Fibroblast of skin of right biceps (primary cell): Measurements from ENCODE around the gene AURKA.
A peak's percentile ranks its signal among the peaks of the same experiment; 100 is the strongest.

ENCODE experiments used
- DNase-seq: peaks from one replicate; pipeline ENCODE4 v3.0.0-alpha.2; 2013

The AURKA gene

DNA sequence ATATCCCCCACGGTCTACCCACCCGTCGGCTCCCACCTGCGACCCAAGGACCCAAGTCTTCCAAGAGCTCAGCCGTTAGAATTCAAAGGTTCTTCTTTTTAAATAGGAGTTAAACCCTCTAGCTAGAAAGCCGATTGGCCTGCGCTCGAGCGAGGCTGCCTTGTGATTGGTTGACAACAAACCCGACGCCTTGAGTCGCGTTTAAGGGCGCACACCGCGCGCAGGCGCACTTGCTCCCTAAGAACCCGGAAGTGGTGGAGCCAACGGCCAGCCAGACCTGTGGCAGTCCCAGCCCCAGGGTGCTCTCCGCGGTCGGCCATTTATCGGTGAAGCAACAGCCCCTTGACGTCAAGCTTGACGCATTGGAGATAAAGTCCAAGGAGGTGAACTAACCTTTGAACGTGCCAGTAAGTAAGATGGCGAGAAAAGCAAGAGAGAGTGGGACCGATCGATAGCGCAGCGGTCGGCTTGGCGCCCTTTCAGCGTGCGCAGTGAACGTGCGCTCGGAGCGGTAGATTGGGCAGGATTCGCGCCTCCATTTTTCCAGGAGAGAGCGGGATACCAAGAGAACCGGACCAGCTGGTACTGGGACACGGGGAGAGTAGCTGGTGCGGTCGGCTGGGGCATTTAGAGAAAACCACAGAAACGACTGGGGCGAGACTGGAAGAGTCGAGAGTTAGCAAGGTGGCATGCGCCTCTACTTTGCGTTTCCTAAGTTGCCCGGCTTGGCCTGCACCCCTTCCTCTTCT is at the start of gene AURKA, which contains the start of gene CSTF1:
Gene AURKA, minus strand, starts transcription at position 84 of the 749 bp plus-strand sequence. CDS start 4,018 bp downstream, outside the sequence.
Gene CSTF1, plus strand, starts transcription at position 514 of the 749 bp plus-strand sequence. CDS start 2,908 bp downstream, outside the sequence.
- peak; percentile 99 for DNase-seq

DNA sequence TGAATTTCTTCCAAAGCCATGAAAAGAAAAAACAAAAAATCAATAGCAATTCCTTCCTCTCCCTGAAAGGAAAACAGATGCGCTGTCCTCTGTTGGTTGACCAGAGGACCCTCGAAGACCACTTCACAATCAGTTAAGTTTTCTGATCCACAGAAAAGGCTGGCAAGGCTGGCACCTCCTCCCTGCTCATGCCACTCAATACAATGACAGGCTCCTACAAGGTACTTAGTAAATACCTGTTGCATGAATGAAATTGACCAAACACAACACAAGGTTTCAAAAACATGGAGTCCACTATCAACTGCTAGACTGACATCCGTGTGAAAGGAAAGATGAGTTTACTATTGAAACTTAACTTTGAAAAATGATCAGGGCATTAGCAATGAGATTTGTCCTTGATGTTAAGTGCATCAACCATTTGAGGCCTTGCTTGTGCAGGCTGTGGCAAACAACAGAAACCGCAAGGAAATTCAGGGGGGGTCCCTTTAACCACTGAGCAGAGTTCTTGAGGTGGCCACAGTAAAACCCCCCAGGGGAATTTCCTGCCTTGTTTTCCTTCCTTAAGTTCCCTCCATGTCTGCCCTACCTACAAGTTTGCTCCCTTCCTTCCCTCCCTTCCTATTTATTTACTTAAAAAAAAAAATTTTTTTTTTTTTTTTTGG is 48.5 kb upstream of the AURKA start:
- peak; percentile 45 for DNase-seq

DNA sequence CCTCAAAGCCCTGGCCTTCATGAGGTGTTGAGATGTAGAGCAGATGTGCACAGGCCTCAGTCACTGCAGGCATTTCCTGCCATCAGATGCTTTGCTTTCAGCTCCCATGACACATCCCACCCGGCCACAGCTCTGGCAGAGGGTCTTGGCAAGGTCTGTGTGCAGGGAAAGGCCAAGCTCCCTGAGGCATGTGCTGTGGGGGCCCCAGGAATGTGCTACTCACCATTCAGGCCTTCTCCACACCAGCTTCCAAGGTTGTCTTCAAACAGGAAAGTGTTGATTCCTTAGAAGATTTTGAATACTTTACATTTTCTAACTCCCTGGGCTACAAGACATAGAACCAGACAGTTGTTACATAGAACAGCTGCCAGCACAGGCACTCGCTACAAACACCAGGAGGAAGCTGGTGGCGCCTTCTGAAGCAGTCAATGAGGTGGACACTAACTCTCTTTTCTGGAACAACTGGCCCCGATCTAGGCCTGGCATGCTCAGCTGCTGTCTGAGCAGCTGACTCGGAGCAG is 47.8 kb upstream of the AURKA start:
- peak; percentile 100 for DNase-seq

DNA sequence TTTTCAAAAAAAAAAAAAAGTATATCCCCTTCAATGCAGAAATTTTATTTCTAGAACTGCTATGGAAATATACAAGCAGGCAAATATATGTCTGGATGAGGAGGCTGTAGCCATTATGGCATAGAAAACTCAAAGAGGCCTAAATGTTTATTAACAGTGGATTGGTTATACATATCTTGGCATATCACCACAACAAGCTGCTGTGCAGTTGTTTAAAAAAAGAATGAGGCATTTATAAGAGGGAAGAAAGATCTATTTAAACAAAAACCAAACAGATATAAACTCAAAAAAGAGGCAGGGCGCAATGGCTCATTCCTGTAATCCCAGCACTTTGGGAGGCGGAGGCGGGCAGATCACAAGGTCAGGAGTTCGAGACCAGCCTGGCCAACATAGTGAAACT is 46.3 kb upstream of the AURKA start:
- no peak for DNase-seq

DNA sequence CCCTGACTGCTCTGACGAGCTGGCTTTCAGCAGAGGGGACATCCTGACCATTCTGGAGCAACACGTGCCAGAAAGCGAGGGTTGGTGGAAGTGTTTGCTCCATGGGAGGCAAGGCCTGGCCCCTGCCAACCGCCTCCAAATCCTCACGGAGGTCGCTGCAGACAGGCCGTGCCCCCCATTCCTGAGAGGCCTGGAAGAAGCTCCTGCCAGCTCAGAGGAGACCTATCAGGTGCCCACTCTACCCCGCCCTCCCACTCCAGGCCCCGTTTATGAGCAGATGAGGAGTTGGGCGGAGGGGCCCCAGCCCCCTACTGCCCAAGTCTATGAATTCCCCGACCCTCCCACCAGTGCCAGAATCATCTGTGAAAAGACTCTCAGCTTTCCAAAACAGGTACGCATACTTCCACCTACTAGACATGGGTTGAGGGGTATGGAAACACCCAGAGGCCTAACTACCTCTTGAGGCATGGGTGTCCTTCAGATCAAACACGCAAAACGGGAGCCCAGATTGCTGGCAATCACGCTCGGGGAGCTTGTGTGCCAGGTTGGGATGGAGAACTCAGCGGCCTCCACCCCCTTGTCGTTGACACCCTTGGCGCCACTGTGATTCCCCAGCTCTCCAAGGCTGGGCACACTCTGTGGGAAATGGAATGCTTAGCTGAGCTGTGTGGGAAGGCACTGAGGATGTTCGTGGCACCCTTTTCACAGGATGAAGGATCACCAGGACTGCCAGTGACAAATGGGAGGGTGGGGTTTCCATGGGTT is 45.4 kb upstream of the AURKA start:
- no peak for DNase-seq

DNA sequence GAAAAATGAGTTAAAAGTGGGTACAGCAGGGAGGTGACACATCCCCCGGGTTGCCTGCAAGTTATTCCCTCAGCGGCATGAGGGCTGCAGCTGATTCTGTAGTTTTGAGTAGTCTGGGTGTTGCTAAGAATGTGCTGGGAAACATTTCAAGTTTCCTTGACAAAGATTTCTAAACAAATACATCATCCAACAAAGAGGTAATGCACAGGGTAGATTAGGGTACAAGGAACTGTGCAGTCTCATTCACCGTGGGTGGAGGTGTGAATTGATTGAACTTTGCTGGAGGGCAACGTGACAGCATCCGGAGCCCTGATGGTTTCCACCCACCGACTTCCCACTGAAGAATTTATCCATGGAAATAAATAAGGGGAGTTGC is 41.9 kb upstream of the AURKA start:
- DNase-seq, result peak; percentile 76

DNA sequence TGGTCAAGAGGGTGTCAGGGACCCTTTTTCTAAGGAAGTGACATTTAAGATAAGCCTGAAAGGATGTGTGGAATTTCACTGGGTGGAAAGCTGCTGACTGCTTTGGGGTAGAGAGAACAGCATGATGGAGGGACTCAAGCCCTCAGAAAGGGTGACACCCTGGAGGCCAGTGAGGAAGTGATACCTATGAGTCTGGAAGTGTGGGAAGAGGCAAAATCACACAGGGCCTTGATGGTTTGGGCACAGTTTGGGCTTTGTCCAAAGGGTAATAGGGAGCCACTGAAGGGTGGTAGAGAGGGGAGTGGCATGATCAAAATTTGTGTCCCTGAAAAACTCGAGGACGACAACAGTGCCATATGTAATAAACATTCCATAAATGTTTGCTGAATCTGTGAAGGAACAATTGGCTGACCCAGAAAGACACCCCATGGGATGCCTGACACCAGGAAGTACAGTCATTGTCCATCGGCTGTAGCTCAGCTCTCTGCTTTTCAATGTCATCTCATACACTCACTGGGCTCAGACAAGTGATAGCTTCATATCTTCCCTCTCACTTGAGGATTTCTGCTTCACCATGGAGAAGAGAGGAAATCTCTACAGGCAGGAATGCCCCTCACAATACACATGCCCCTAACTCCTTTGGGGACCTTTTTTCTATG is 41.3 kb upstream of the AURKA start:
- peak; percentile 45 for DNase-seq

DNA sequence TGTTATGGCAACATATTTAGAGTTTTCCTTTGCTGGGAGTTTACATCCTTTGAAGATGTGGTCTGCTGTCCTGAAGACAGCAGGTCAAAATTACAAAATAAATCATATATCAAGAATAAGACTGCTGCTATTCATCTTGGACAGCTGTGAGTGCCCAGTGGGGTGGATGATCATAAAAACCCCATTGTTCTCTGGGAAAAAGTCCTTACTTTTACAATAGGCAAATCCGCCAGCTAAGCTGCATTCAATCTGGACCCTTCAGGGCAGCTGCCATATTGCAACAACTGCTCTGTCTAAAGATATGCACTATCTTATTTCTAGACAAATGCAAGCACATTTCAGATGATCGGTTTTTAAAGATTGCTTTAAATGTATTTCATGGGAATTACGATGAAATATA is 39.5 kb upstream of the AURKA start:
- no peak for DNase-seq

DNA sequence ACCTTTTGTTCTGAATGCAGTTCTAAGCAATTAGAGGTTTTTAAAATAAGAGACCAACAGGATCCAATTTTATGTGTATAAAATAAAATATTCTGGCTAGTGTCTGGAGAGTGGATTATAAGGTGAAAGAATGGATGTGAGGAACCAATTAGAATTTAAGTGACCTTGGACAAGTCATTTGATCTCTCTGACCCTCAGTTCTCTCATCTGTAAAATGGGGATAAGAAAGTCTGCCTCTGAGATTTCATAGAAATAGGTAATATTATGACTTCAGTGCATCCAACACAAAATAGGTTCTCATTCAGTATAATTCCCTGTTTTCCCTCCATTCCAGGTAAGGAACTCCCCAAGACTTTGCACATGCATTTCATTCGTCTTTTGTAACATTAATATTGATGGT is 38.9 kb upstream of the AURKA start:
- DNase-seq, result no peak

DNA sequence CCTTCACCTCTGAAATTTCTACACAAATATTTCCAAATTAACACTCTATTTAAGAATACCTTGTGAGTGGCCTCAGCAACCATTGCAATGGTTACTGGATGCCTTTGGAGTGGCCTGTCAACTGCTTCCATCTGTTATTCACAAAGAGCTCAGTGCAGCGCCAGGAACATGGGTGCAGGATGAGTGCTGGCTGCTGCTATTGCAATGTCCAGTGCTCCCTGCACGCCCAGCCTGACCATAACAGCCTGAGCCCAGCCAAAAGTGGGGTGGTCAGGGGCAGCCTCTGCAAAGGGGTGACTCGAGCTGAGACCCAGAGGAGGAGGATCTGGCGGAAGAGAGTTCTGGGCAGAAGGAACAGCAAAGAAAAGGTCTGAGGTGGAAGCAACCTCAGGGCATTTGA is 38.4 kb upstream of the AURKA start:
- DNase-seq, result no peak

DNA sequence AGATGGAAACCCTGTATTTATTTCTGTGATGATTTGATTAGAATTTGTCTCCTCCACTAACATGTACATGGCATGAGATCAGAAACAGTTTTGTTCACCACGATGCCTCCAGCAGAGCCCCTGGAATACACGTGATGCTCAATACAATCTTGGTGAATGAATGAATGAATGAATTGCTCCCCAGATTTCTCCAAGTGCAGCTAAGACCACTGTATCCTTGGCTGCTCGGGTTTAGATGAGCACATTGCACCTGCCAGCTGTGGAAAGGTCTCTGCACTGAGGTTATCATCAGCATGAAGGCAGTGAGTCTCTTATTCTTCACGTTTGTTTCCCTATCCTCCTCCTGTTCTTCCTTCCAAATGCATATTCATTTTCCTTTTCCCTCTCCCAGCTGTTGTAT is 37.9 kb upstream of the AURKA start:
- no peak for DNase-seq

DNA sequence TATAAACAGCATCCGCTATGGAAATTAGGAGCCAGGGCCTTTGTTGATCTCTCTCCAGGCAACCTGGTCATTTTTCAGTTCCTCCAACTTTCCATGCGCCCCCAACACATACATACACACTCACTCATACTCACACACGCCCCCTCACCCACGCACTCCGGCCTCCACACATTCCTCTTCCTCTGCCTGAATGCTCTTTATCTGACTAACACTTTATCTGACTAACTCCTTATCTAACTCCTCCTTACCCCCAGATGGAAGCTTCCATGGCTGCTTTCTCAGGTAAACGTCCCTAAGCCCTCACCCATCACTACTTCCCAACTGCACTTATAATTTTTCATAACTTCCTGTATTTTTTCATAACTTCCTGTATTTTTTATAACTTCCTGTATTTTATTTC is 37.5 kb upstream of the AURKA start:
- peak; percentile 86 for DNase-seq

DNA sequence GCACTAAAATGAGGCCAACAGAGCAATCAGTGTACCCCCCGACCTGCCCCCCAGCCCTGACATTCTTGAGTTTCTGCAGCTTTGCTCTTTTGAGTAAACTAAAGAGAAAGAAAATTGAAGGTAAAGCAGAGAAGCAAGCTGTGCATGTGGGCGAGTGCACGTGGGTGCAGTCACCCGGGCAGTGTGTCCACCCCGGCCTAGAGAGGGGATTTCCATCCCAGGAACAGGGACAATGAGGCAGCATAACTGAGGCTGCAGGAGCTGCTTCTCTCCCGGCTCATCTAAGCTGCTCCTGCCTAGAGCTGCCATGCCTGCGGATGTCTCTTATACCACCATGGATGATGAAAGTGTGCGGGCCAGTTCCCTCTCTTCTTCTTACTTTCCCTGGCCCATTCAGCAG is 36.9 kb upstream of the AURKA start:
- no peak for DNase-seq

DNA sequence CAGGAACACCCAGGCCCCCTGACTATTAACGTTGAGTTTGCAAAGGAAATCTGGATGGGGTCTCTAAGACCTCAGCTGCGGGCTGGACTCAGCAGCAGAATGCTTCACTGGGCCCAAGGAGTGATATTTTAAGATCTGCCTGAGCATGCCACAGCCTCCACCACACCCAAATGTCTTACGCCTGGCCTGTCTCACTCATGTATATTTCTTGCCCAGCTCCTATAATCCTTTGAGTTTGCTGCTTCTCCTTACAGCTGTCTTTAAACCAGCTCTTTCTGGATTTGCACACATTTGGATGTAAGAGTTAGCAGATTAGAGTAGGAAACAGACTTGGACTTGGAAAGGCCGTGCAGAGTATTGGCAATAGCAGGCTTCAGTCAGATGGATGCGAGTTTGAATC is 36.4 kb upstream of the AURKA start:
- DNase-seq, result no peak

DNA sequence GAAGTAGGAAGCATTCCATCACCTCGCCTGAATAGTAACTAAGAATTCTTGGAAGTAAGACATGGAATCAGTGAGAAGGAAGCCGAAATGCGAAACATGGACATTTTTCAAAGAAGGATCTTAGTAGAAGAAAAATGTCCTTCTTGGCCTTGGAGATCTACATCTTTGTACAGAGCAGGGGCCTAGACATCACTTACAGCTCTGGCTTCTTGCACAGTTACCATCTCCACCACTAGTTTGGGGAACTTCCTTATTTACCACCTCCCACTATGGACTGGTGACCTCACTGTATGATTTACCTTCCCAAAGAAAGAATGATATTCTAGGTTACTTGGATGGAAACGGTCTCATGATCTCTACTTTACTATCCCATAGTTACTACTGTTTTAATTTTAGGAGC is 35.8 kb upstream of the AURKA start:
- no peak for DNase-seq

DNA sequence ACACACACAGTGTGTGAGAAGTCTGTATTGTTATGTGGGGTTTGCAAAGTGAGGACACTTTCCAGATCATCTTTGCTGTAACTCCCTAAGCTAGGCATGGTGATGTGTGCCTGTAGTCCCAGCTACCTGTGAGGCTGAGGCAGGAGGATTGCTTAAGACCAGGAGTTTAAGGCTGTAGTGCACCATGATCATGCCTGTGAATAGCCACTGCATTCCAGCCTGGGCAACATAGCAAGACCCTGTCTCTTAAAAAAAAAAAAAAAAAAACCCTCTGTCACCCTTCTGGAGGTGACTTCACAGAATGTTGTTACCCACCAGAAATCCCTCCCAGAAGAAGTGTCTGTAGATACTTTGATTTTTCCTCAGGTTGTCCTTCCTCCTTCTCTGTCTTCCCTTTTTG is 34.9 kb upstream of the AURKA start:
- DNase-seq, result no peak

DNA sequence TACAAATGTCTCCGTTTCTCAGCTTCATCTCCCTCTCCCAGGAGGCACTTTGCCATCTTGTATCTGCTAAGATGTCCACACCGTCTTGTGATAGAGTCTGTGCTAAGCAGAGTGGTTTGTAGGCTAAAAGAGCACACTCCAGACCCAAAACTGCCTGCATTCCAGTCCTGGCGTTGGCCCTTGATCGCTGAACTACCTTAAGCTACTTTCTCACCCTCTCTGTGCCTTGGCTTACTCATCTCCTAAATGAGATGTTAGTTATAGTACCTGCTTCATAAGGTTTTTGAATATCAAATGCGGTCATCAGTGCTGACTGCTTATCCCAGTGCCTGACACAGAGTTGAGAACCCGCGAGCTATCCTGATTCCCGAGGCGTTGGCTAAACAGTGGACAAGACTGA is 34.0 kb upstream of the AURKA start:
- DNase-seq, result no peak

DNA sequence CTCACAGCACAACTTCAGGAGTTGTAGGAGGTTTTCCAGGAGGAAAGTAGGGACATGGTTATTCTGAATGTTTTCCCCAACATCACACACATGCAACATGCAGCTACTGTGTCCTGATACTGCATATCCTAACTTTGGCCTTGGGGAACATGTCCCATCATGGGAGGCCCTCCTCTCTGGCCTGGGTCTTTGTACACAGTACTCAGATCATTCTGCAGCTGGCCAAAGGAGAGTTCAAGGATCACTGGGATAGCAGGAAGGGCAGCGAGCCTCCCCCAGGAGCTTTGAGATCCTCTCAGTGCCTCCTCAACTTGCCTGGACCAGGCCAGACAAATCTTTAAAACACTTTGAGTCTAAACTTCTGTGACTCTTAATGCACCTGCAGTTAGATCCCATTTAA is 32.9 kb upstream of the AURKA start:
- DNase-seq, result no peak

DNA sequence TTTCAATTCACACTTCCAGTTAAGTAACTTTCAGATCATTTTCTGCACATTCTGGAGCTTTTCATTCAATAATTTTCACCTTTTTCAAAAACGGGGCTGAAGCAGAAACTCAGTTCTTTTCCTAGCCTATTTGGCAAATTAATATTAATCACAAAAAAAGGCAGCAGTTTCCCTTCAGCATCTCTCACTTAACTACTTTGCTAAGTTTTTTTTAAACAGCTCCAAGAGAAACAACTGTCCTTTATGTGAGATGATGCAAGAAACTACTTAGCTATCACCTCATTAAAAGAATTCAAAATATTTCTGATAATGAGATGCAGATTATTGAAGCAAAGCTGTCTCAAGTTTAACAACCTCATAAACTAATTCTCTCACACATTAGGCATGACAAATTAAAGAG is 31.9 kb upstream of the AURKA start:
- DNase-seq, result no peak

DNA sequence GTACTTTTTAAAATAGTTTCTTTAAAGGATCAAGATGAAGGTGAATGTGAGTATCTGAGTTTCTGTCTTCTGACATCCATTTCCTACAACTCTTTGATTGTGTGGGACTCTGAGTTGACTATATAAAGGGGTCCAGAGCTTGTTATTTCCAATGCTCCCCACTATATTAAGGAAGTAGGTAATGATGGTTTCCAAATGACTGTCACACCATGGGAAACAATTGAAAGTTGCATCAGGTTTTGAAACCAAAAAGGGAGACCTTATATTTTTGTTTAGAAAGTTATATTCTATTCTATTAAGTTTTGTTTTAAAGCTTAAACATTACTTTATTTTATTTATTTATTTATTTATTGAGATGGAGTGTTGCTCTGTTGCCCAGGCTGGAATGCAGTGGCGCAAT is 31.2 kb upstream of the AURKA start:
- no peak for DNase-seq

DNA sequence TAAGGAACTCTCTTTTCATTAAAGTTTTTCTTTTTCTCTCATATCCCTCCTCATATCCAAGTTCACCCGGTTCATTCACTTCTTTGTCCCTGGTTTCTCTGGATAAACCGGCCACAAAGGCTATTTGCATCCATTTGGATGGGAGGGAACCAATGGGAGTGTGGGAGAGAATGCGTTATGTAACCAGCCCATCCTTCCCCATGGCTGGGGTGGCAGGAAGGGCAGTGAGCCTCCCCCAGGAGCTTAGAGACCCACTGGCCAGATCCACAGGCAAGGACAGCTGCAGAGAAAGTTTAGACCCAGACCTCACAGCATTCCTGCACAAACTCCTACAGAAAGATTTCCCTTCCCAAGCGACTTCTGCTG is 30.8 kb upstream of the AURKA start:
- no peak for DNase-seq

DNA sequence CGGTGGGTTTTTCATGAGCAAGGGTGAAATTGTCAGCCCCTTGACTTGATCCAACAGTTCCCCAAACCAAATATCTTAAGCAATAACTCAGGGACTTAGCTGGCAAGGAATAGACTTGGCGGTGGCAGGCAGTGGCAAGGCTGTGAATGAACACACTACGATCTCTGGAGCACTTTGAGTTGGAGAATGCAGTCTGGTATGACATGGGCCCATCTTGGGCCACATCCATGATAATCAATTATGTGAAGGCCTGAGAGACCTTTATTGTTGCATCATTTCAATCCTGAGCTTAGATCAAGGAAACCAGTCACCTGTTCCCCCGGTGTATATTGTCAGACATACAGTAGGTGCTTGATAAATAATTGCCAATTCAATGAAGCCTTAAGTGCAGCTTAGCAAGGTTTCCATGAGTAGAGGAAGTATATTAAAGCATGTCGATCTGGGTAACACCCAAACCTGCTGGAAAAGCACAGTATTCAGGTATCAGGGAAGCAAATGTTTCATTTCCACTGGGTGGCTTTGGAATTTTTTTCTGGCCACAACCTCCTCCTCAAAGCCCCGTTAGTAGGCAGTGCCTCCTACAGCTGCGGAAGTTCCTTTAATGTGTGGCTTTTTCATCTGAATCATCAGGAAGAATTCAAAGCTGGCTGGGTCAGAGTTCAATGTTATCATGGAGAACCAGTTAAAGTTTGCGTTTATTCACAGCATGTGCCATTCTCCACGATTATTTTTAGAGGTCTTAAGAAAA is 30.2 kb upstream of the AURKA start:
- DNase-seq, result peak; percentile 82
